ENCODE results near the gene EHBP1L1. TPM values are rescaled to one million over a fixed set of nuclear protein-coding genes. Genes with fewer than 3 reads are reported as not detected.

EHBP1L1 gene
- total RNA-seq, 1 donor from 2014 or later: 168 TPM

GRCh38 chr11:65571420-65571819 is 4.4 kb upstream of the EHBP1L1 start:
- DNase-seq (ENCODE audit: low spot score): no peak
- Mint-ChIP-seq H3K27me3 (ENCODE audit: insufficient read depth) (no peaks in the 10 kb centered on the region), H3K9me3 (no peaks in the 10 kb centered on the region), H3K4me3 (peak overlapping the region; percentile 99), H3K36me3 (ENCODE audit: low read depth) (peaks cover 30% of the 10 kb centered on the region), H3K4me1 (ENCODE audit: low read depth) (peaks cover 57% of the 10 kb centered on the region), H3K27ac (peak overlapping the region; percentile 97)
- intact Hi-C loops (cut with micrococcal nuclease): loop anchor here (2.0 to 5.0 kb wide), 6 partner anchors 75 to 694 kb away; partner anchors contain the start of genes ATG2A, EHD1, KAT5 and SAC3D1

GRCh38 chr11:65571940-65572339 is 3.9 kb upstream of the EHBP1L1 start:
- H3K4me3 Mint-ChIP-seq: peak overlapping the region; percentile 99
- H3K4me1 Mint-ChIP-seq (ENCODE audit: low read depth): peaks cover 52% of the 10 kb centered on the region
- no peak for DNase-seq (ENCODE audit: low spot score)
- H3K36me3 Mint-ChIP-seq (ENCODE audit: low read depth): peaks cover 27% of the 10 kb centered on the region
- no peaks in the 10 kb centered on the region for H3K9me3 Mint-ChIP-seq
- intact Hi-C loops (cut with micrococcal nuclease): loop anchor here (2.0 to 5.0 kb wide), 6 partner anchors 75 to 695 kb away; partner anchors contain the start of genes ATG2A, EHD1, KAT5 and SAC3D1
- H3K27ac Mint-ChIP-seq: peak overlapping the region; percentile 97
- H3K27me3 Mint-ChIP-seq (ENCODE audit: insufficient read depth): no peaks in the 10 kb centered on the region

GRCh38 chr11:65572356-65573051 is 3.3 kb upstream of the EHBP1L1 start, which contains the start of gene FAM89B:
Gene FAM89B, plus strand, starts transcription at chr11:65572538. Its CDS starts 132 bp downstream, at chr11:65572670.
- H3K36me3 Mint-ChIP-seq (ENCODE audit: low read depth): peaks cover 27% of the 10 kb centered on the region
- peak within 1 kb of the TSS; percentile 99 for H3K4me3 Mint-ChIP-seq
- H3K9me3 Mint-ChIP-seq: no peaks in the 10 kb centered on the region
- no peaks in the 10 kb centered on the region for H3K27me3 Mint-ChIP-seq (ENCODE audit: insufficient read depth)
- H3K4me1 Mint-ChIP-seq (ENCODE audit: low read depth): peaks cover 51% of the 10 kb centered on the region
- DNase-seq (ENCODE audit: low spot score): peak; percentile 88
- peak within 1 kb of the TSS; percentile 97 for H3K27ac Mint-ChIP-seq
- intact Hi-C loops (cut with micrococcal nuclease): loop anchor here (5.0 kb wide), 3 partner anchors 530 to 695 kb away; partner anchors contain the start of genes ATG2A, EHD1 and SAC3D1

- Mint-ChIP-seq H3K36me3 (ENCODE audit: low read depth) (peaks cover 27% of the 10 kb centered on the region), H3K4me3 (peak overlapping the region; percentile 89), H3K4me1 (ENCODE audit: low read depth) (peaks cover 54% of the 10 kb centered on the region), H3K27me3 (ENCODE audit: insufficient read depth) (no peaks in the 10 kb centered on the region), H3K27ac (peak overlapping the region; percentile 89), H3K9me3 (no peaks in the 10 kb centered on the region)
- DNase-seq (ENCODE audit: low spot score): no peak
- intact Hi-C loops (cut with micrococcal nuclease): loop anchor here (1.0 to 5.0 kb wide), 6 partner anchors 33 to 696 kb away; partner anchors contain the start of genes ATG2A, BANF1, EHD1 and EIF1AD
Measured at GRCh38 chr11:65573391-65574079, 2.3 kb upstream of the EHBP1L1 start.

- no peaks in the 10 kb centered on the region for H3K9me3 Mint-ChIP-seq
- peak overlapping the region; percentile 89 for H3K4me3 Mint-ChIP-seq
- H3K36me3 Mint-ChIP-seq (ENCODE audit: low read depth): peaks cover 26% of the 10 kb centered on the region
- peak overlapping the region; percentile 89 for H3K27ac Mint-ChIP-seq
- H3K4me1 Mint-ChIP-seq (ENCODE audit: low read depth): peaks cover 50% of the 10 kb centered on the region
- peak; percentile 92 for DNase-seq (ENCODE audit: low spot score)
- H3K27me3 Mint-ChIP-seq (ENCODE audit: insufficient read depth): no peaks in the 10 kb centered on the region
- intact Hi-C loops (cut with micrococcal nuclease): loop anchor here (1.0 to 5.0 kb wide), 6 partner anchors 34 to 697 kb away; partner anchors contain the start of genes ATG2A, BANF1, EHD1 and EIF1AD
Measured at GRCh38 chr11:65574109-65574810, 1.6 kb upstream of the EHBP1L1 start.

GRCh38 chr11:65574811-65575567 is 864 bp upstream of the EHBP1L1 start:
- H3K4me1 Mint-ChIP-seq (ENCODE audit: low read depth): peaks cover 48% of the 10 kb centered on the region
- peaks cover 27% of the 10 kb centered on the region for H3K36me3 Mint-ChIP-seq (ENCODE audit: low read depth)
- H3K4me3 Mint-ChIP-seq: peak overlapping the region; percentile 83
- H3K27ac Mint-ChIP-seq: peak overlapping the region; percentile 88
- no peaks in the 10 kb centered on the region for H3K9me3 Mint-ChIP-seq
- DNase-seq (ENCODE audit: low spot score): no peak
- H3K27me3 Mint-ChIP-seq (ENCODE audit: insufficient read depth): no peaks in the 10 kb centered on the region
- intact Hi-C loops (cut with micrococcal nuclease): loop anchor here (1.0 to 5.0 kb wide), 11 partner anchors 13 to 698 kb away; partner anchors contain the start of genes ATG2A, BANF1, EHD1 and EIF1AD

- no peak for DNase-seq (ENCODE audit: low spot score)
- H3K27me3 Mint-ChIP-seq (ENCODE audit: insufficient read depth): no peaks in the 10 kb centered on the region
- no peaks in the 10 kb centered on the region for H3K9me3 Mint-ChIP-seq
- peaks cover 48% of the 10 kb centered on the region for H3K4me1 Mint-ChIP-seq (ENCODE audit: low read depth)
- intact Hi-C loops (cut with micrococcal nuclease): loop anchor here (5.0 kb wide), 1 partner anchor 241 kb away; no protein-coding TSS in a partner anchor
- H3K27ac Mint-ChIP-seq: peak overlapping the region; percentile 83
- H3K36me3 Mint-ChIP-seq (ENCODE audit: low read depth): peaks cover 25% of the 10 kb centered on the region
- H3K4me3 Mint-ChIP-seq: peak overlapping the region; percentile 92
Measured at GRCh38 chr11:65576232-65576866, 496 bp downstream of the EHBP1L1 start.

GRCh38 chr11:65576867-65577755 is 1.3 kb downstream of the EHBP1L1 start:
- intact Hi-C loops (cut with micrococcal nuclease): loop anchor here (5.0 kb wide), 1 partner anchor 240 kb away; no protein-coding TSS in a partner anchor
- peaks cover 22% of the 10 kb centered on the region for H3K36me3 Mint-ChIP-seq (ENCODE audit: low read depth)
- peak overlapping the region; percentile 92 for H3K4me3 Mint-ChIP-seq
- H3K4me1 Mint-ChIP-seq (ENCODE audit: low read depth): peaks cover 40% of the 10 kb centered on the region
- H3K27me3 Mint-ChIP-seq (ENCODE audit: insufficient read depth): peaks cover 1% of the 10 kb centered on the region
- H3K9me3 Mint-ChIP-seq: no peaks in the 10 kb centered on the region
- H3K27ac Mint-ChIP-seq: peak overlapping the region; percentile 83
- DNase-seq (ENCODE audit: low spot score): no peak

GRCh38 chr11:65577756-65578109 is 1.9 kb downstream of the EHBP1L1 start:
- no peak overlapping the region for H3K27ac Mint-ChIP-seq
- no peaks in the 10 kb centered on the region for H3K9me3 Mint-ChIP-seq
- peaks cover 26% of the 10 kb centered on the region for H3K36me3 Mint-ChIP-seq (ENCODE audit: low read depth)
- H3K4me1 Mint-ChIP-seq (ENCODE audit: low read depth): peaks cover 41% of the 10 kb centered on the region
- peaks cover 1% of the 10 kb centered on the region for H3K27me3 Mint-ChIP-seq (ENCODE audit: insufficient read depth)
- intact Hi-C loops (cut with micrococcal nuclease): loop anchor here (5.0 kb wide), 1 partner anchor 240 kb away; no protein-coding TSS in a partner anchor
- no peak for DNase-seq (ENCODE audit: low spot score)
- H3K4me3 Mint-ChIP-seq: peak overlapping the region; percentile 92

GRCh38 chr11:65578134-65578533 is 2.3 kb downstream of the EHBP1L1 start:
- Mint-ChIP-seq H3K9me3 (no peaks in the 10 kb centered on the region), H3K4me3 (peak overlapping the region; percentile 92), H3K4me1 (ENCODE audit: low read depth) (peaks cover 43% of the 10 kb centered on the region), H3K27me3 (ENCODE audit: insufficient read depth) (peaks cover 1% of the 10 kb centered on the region), H3K36me3 (ENCODE audit: low read depth) (peaks cover 28% of the 10 kb centered on the region), H3K27ac (peak overlapping the region; percentile 50)
- no peak for DNase-seq (ENCODE audit: low spot score)
- intact Hi-C loops (cut with micrococcal nuclease): loop anchor here (5.0 kb wide), 1 partner anchor 239 kb away; no protein-coding TSS in a partner anchor

- DNase-seq (ENCODE audit: low spot score): no peak
- Mint-ChIP-seq H3K36me3 (ENCODE audit: low read depth) (peaks cover 28% of the 10 kb centered on the region), H3K27me3 (ENCODE audit: insufficient read depth) (peaks cover 1% of the 10 kb centered on the region), H3K27ac (peak overlapping the region; percentile 50), H3K4me3 (peak overlapping the region; percentile 92), H3K4me1 (ENCODE audit: low read depth) (peaks cover 41% of the 10 kb centered on the region), H3K9me3 (no peaks in the 10 kb centered on the region)
- intact Hi-C loops (cut with micrococcal nuclease): loop anchor here (5.0 kb wide), 1 partner anchor 239 kb away; no protein-coding TSS in a partner anchor
Measured at GRCh38 chr11:65578667-65579066, 2.8 kb downstream of the EHBP1L1 start.
